Endodermal cell (in vitro differentiated cells): ENCODE data around the gene MED14. TPM values are rescaled to one million over a fixed set of nuclear protein-coding genes. Genes with fewer than 3 reads are reported as not detected.

Source experiments
- DNase-seq: peaks from one replicate; pipeline ENCODE4 v3.0.0-alpha.2; 2017
- H3K27ac ChIP-seq: 2 replicates; pipeline ENCODE4 v1.5.1; 2013; ENCODE audit warnings: mild to moderate bottlenecking, low read depth, low read length, moderate library complexity
- H3K27me3 ChIP-seq: 2 replicates; pipeline ENCODE4 v1.6.1; 2013; ENCODE audit warnings: mild to moderate bottlenecking, low read length, moderate library complexity; ENCODE audit not compliant: insufficient read depth, control insufficient read depth, poor library complexity, severe bottlenecking
- H3K36me3 ChIP-seq: 2 replicates; pipeline ENCODE4 v1.7.0; 2013; ENCODE audit warnings: mild to moderate bottlenecking, low read length, moderate library complexity; ENCODE audit not compliant: control insufficient read depth, insufficient read depth
- H3K4me1 ChIP-seq: one replicate; pipeline ENCODE4 v1.7.0; 2013; ENCODE audit warnings: low read length; ENCODE audit not compliant: control insufficient read depth, insufficient read depth
- H3K4me3 ChIP-seq: 2 replicates; pipeline ENCODE4 v1.5.1; 2013; ENCODE audit warnings: mild to moderate bottlenecking, low read length, moderate library complexity
- H3K9ac ChIP-seq: 2 replicates; pipeline ENCODE4 v1.6.1; 2013; ENCODE audit warnings: mild to moderate bottlenecking, low read length, moderate library complexity; ENCODE audit not compliant: poor library complexity, severe bottlenecking; ENCODE audit errors: extremely low read depth
- H3K9me3 ChIP-seq: 2 replicates; pipeline ENCODE4 v1.6.1; 2013; ENCODE audit warnings: mild to moderate bottlenecking, low read length, moderate library complexity; ENCODE audit not compliant: control insufficient read depth
- H3K27ac Mint-ChIP-seq: 2 replicates; pipeline ENCODE4 v1.8.0; 2020; ENCODE audit warnings: mixed read lengths
- H3K27me3 Mint-ChIP-seq: 2 replicates; pipeline ENCODE4 v1.8.0; 2021; ENCODE audit warnings: mild to moderate bottlenecking, mixed read lengths; ENCODE audit not compliant: insufficient read depth
- H3K36me3 Mint-ChIP-seq: 2 replicates; pipeline ENCODE4 v1.8.0; 2020; ENCODE audit warnings: low read depth, mixed read lengths
- H3K4me1 Mint-ChIP-seq: 2 replicates; pipeline ENCODE4 v1.8.0; 2020; ENCODE audit warnings: mixed read lengths
- H3K4me3 Mint-ChIP-seq: 2 replicates; pipeline ENCODE4 v1.8.0; 2020; ENCODE audit warnings: mild to moderate bottlenecking, moderate library complexity, mixed read lengths
- H3K9me3 Mint-ChIP-seq: 2 replicates; pipeline ENCODE4 v1.8.0; 2020; ENCODE audit warnings: mild to moderate bottlenecking, mixed read lengths
- WGBS, 2 experiments: methylation state at CpG; one replicate each; pipeline versions ENCODE4 v1.1.5 to v1.1.7; 2013; ENCODE audit warnings: missing lambda C conversion rate in 2 of 2, mixed read lengths in 1 of 2; ENCODE audit not compliant: insufficient coverage in 1 of 2, insufficient read length in 1 of 2; 5-methylcytosine and 5-hydroxymethylcytosine counted together
- total RNA-seq, 2 donors: library from RNA; stranded (reverse); fragmentation: NEBNext Ultra II Directional in 1 of 2; extraction: Animal tissue kit (Norgen Biotek cat#: 25700) in 1 of 2; gene quantifications; 2 replicates in 1 of 2; 3 replicates in 1 of 2; pipeline ENCODE4 v1.2.1, GENCODE V29; 2021
- TF ChIP-seq, protein P1 (sequence below): fragments of 200-600 bp; sonication (generic); conservative IDR thresholded peaks from 2 replicates; pipeline ENCODE4 v1.5.0; 2021; ENCODE audit warnings: antibody characterized with exemption, mild to moderate bottlenecking

Gene MED14
- total RNA-seq, 2 donors from 2014 or later, result 50.4 to 53.4 TPM

DNA sequence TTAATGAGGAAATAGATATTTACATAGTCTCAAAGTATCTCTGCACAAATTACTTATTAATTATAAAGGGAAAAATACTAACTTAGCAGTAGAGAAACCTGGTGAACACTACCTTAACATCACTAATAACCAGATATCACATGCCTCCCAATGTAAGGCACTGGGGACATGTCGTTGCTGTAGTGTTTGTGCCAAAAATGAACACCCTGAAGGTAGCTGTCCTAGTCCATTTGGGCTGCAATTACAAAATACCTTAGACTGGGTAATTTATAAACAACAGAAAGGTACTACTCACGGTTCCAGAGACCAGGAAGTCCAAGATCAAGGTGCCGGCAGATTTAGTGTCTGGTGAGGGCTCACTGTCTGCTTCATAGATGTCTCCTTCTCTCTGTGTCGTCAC, 122.8 kb downstream of the MED14 start:
- DNase-seq, result no peak
- Mint-ChIP-seq H3K27ac (no peak overlapping the region), H3K4me3 (no peak overlapping the region), H3K27me3 (no peaks in the 10 kb centered on the region), H3K4me1 (no peaks in the 10 kb centered on the region), H3K9me3 (peaks cover 14% of the 10 kb centered on the region), H3K36me3 (no peaks in the 10 kb centered on the region)
- Histone ChIP-seq H3K9me3 (no peaks in the 10 kb centered on the region), H3K36me3 (no peaks in the 10 kb centered on the region), H3K27me3 (no peaks in the 10 kb centered on the region), H3K4me3 (no peak overlapping the region), H3K4me1 (no peaks in the 10 kb centered on the region), H3K27ac (no peak overlapping the region), H3K9ac (no peak overlapping the region)
- TF ChIP-seq, protein P1, sequence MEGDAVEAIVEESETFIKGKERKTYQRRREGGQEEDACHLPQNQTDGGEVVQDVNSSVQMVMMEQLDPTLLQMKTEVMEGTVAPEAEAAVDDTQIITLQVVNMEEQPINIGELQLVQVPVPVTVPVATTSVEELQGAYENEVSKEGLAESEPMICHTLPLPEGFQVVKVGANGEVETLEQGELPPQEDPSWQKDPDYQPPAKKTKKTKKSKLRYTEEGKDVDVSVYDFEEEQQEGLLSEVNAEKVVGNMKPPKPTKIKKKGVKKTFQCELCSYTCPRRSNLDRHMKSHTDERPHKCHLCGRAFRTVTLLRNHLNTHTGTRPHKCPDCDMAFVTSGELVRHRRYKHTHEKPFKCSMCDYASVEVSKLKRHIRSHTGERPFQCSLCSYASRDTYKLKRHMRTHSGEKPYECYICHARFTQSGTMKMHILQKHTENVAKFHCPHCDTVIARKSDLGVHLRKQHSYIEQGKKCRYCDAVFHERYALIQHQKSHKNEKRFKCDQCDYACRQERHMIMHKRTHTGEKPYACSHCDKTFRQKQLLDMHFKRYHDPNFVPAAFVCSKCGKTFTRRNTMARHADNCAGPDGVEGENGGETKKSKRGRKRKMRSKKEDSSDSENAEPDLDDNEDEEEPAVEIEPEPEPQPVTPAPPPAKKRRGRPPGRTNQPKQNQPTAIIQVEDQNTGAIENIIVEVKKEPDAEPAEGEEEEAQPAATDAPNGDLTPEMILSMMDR, result no peak
- WGBS, 2 experiments, result 91 to 100% methylated on average over 1 to 4 of the region's 4 CpGs

DNA sequence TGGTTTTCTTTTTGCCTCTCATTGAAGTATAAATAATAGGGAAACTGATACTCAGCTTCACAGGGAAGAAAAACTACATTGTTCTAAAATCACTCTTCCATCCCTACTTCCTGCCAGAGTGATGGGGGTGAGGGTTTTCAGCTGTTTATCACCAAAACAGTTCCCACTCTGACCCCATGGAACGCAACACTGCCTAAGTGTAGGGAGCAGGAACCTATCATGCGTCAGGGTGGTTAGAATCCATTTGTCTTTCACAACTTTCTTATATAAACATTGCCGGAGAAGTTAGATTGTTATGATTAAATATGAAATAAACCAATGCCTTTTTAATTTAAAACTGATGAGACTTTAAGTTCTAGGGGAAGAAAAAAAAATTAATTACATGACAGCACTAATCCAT, 128.0 kb downstream of the MED14 start:
- TF ChIP-seq, protein P1, result no peak
- H3K4me3 ChIP-seq, result no peak overlapping the region
- no peaks in the 10 kb centered on the region for H3K27me3 ChIP-seq
- Mint-ChIP-seq H3K36me3 (peaks cover 11% of the 10 kb centered on the region), H3K4me1 (no peaks in the 10 kb centered on the region), H3K9me3 (peaks cover 4% of the 10 kb centered on the region), H3K27ac (no peak overlapping the region), H3K4me3 (no peak overlapping the region), H3K27me3 (no peaks in the 10 kb centered on the region)
- DNase-seq, result no peak
- no peak overlapping the region for H3K9ac ChIP-seq
- no peaks in the 10 kb centered on the region for H3K9me3 ChIP-seq
- H3K4me1 ChIP-seq, result no peaks in the 10 kb centered on the region
- 83 to 100% methylated on average over 1 to 2 of the region's 3 CpGs for WGBS, 2 experiments
- no peak overlapping the region for H3K27ac ChIP-seq
- H3K36me3 ChIP-seq, result peaks cover 6% of the 10 kb centered on the region

DNA sequence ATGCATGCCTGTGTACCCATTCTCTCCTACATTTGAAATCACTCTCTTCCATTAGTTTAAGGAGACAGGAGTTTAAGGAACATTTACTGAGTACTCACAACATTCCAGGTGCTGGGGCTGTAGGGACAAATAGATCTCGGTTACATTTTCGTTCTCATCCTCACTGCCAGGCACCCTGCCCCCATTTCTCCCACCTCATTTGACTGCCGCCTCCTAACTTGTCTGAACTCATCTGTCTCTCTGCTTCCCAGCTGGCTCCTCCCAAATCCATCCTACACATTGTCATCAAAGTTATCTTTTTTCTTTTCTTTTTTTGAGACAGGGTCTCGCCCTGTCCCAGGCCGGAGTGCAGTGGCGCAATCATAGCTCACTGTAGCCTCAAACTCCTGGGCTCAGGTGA, 131.9 kb downstream of the MED14 start:
- Histone ChIP-seq H3K9ac (no peak overlapping the region), H3K27me3 (no peaks in the 10 kb centered on the region), H3K4me3 (no peak overlapping the region), H3K4me1 (no peaks in the 10 kb centered on the region), H3K9me3 (no peaks in the 10 kb centered on the region), H3K27ac (no peak overlapping the region), H3K36me3 (peaks cover 30% of the 10 kb centered on the region)
- Mint-ChIP-seq H3K36me3 (peaks cover 27% of the 10 kb centered on the region), H3K9me3 (peaks cover 9% of the 10 kb centered on the region), H3K4me3 (no peak overlapping the region), H3K27ac (no peak overlapping the region), H3K27me3 (no peaks in the 10 kb centered on the region), H3K4me1 (no peaks in the 10 kb centered on the region)
- 75 to 98% methylated on average over 5 to 6 of the region's 6 CpGs for WGBS, 2 experiments
- TF ChIP-seq, protein P1, result no peak
- DNase-seq, result no peak

Other genes starting within 250 kb of the MED14 start
- gene ATP6AP2, start 154.6 kb downstream of the MED14 start, total RNA-seq, result 10 to 100 TPM; 67.0 to 82.2 TPM
- gene MPC1L, start 112.1 kb downstream of the MED14 start, total RNA-seq, result not detected
- 10 to 100 TPM in 1 of 2 donors, 1 to 10 TPM in 1; 9.1 to 10.6 TPM for gene CXorf38, start 88.0 kb downstream of the MED14 start, total RNA-seq